H9 (cell line): ENCODE data around the gene TIAM1. TPM values are rescaled to one million over a fixed set of nuclear protein-coding genes. Genes with fewer than 3 reads are reported as not detected.

Experiments used
- DNase-seq: peaks from one replicate; pipeline ENCODE4 v3.0.0-alpha.2; 2017
- H2AFZ ChIP-seq: one replicate; pipeline ENCODE4 v1.6.1; 2013; ENCODE audit warnings: mild to moderate bottlenecking, low read length, control low read depth, moderate library complexity
- H2AK5ac ChIP-seq: 2 replicates; pipeline ENCODE4 v1.6.1; 2013; ENCODE audit warnings: low read length, control low read depth, mixed read lengths; ENCODE audit not compliant: insufficient read length
- H2BK120ac ChIP-seq: one replicate; pipeline ENCODE4 v1.6.1; 2013; ENCODE audit warnings: low read depth, mild to moderate bottlenecking, low read length, control low read depth, inconsistent platforms; ENCODE audit not compliant: poor library complexity, severe bottlenecking
- H2BK12ac ChIP-seq: 2 replicates; pipeline ENCODE4 v1.6.1; 2013; ENCODE audit warnings: low read length, control low read depth, mixed read lengths, low read depth; ENCODE audit not compliant: insufficient read length
- H2BK15ac ChIP-seq: 2 replicates; pipeline ENCODE4 v1.6.1; 2013; ENCODE audit warnings: low read depth, low read length, control low read depth
- H2BK20ac ChIP-seq: one replicate; pipeline ENCODE4 v1.6.1; 2013; ENCODE audit warnings: low read depth, mild to moderate bottlenecking, low read length, control low read depth, inconsistent platforms; ENCODE audit not compliant: poor library complexity, severe bottlenecking
- H2BK5ac ChIP-seq: 2 replicates; pipeline ENCODE4 v1.6.1; 2013; ENCODE audit warnings: low read length, control low read depth, mixed read lengths; ENCODE audit not compliant: insufficient read length
- H3K14ac ChIP-seq: 2 replicates; pipeline ENCODE4 v1.6.1; 2013; ENCODE audit warnings: low read length, control low read depth; ENCODE audit not compliant: insufficient read depth
- H3K18ac ChIP-seq: 2 replicates; pipeline ENCODE4 v1.6.1; 2013; ENCODE audit warnings: low read depth, mild to moderate bottlenecking, mixed read lengths, low read length, control low read depth; ENCODE audit not compliant: insufficient read length
- H3K23ac ChIP-seq: 2 replicates; pipeline ENCODE4 v1.6.1; 2013; ENCODE audit warnings: low read length, control low read depth, mixed read lengths, low read depth; ENCODE audit not compliant: insufficient read length
- H3K23me2 ChIP-seq: 2 replicates; pipeline ENCODE4 v1.6.1; 2013; ENCODE audit warnings: low read depth, mild to moderate bottlenecking, mixed read lengths, low read length, control low read depth; ENCODE audit not compliant: insufficient read length, poor library complexity, severe bottlenecking
- H3K27ac ChIP-seq: 2 replicates; pipeline ENCODE4 v1.5.1; 2013; ENCODE audit warnings: low read length, control low read depth, mixed read lengths, low read depth; ENCODE audit not compliant: insufficient read length
- H3K27me3 ChIP-seq: 2 replicates; pipeline ENCODE4 v1.6.1; 2013; ENCODE audit warnings: low read length, control low read depth, inconsistent platforms; ENCODE audit not compliant: insufficient read depth
- H3K4ac ChIP-seq: 2 replicates; pipeline ENCODE4 v1.6.1; 2013; ENCODE audit warnings: low read depth, mild to moderate bottlenecking, control low read depth, inconsistent platforms, low read length, moderate library complexity
- H3K4me1 ChIP-seq: 2 replicates; pipeline ENCODE4 v1.6.1; 2013; ENCODE audit warnings: low read length, control low read depth, inconsistent platforms; ENCODE audit not compliant: insufficient read depth
- H3K4me2 ChIP-seq: 2 replicates; pipeline ENCODE4 v1.6.1; 2013; ENCODE audit warnings: low read length, control low read depth, mixed read lengths; ENCODE audit not compliant: insufficient read length, insufficient read depth
- H3K56ac ChIP-seq: 2 replicates; pipeline ENCODE4 v1.6.1; 2013; ENCODE audit warnings: low read depth, mild to moderate bottlenecking, mixed read lengths, low read length, control low read depth; ENCODE audit not compliant: insufficient read length
- H3K79me1 ChIP-seq: 2 replicates; pipeline ENCODE4 v1.6.1; 2013; ENCODE audit warnings: low read depth, mild to moderate bottlenecking, moderate library complexity, low read length, control low read depth, inconsistent platforms; ENCODE audit not compliant: insufficient read depth, poor library complexity, severe bottlenecking
- H3K79me2 ChIP-seq: 2 replicates; pipeline ENCODE4 v1.6.1; 2013; ENCODE audit warnings: low read length, control low read depth, inconsistent platforms; ENCODE audit not compliant: insufficient read depth
- H3K9ac ChIP-seq: 2 replicates; pipeline ENCODE4 v1.6.1; 2013; ENCODE audit warnings: low read length, control low read depth, mixed read lengths; ENCODE audit not compliant: insufficient read length; ENCODE audit errors: extremely low read depth
- H3K9me3 ChIP-seq: one replicate; pipeline ENCODE4 v1.6.1; 2013; ENCODE audit warnings: low read depth, low read length, inconsistent platforms; ENCODE audit not compliant: control insufficient read depth
- H3T11ph ChIP-seq: one replicate; pipeline ENCODE4 v1.6.1; 2013; ENCODE audit warnings: mild to moderate bottlenecking, low read length, control low read depth, inconsistent platforms
- H4K20me1 ChIP-seq: one replicate; pipeline ENCODE4 v1.6.1; 2013; ENCODE audit not compliant: control insufficient read depth, insufficient read length, insufficient read depth
- H4K5ac ChIP-seq: 2 replicates; pipeline ENCODE4 v1.6.1; 2013; ENCODE audit warnings: low read depth, mild to moderate bottlenecking, mixed read lengths, low read length, control low read depth; ENCODE audit not compliant: insufficient read length
- H4K8ac ChIP-seq: replicated peaks from 2 replicates; pipeline ENCODE4 v1.6.1; 2013; ENCODE audit warnings: low read length, control low read depth, mixed read lengths, low read depth; ENCODE audit not compliant: insufficient read length
- H4K91ac ChIP-seq: 2 replicates; pipeline ENCODE4 v1.6.1; 2013; ENCODE audit warnings: low read depth, mild to moderate bottlenecking, moderate library complexity, mixed read lengths, low read length, control low read depth; ENCODE audit not compliant: insufficient read length
- H3K27ac Mint-ChIP-seq, 3 experiments: 2 replicates in 2 of 3; 3 replicates in 1 of 3; pipeline ENCODE4 v1.8.0; 2020 to 2021; ENCODE audit warnings: mixed read lengths in 3 of 3, mild to moderate bottlenecking in 1 of 3, moderate library complexity in 1 of 3
- H3K27me3 Mint-ChIP-seq: 2 replicates; pipeline ENCODE4 v1.8.0; 2021; ENCODE audit warnings: low read depth, mild to moderate bottlenecking, moderate library complexity, mixed read lengths
- H3K36me3 Mint-ChIP-seq, 3 experiments: 2 replicates in 2 of 3; 3 replicates in 1 of 3; pipeline ENCODE4 v1.8.0; 2020 to 2021; ENCODE audit warnings: low read depth in 3 of 3, mixed read lengths in 3 of 3; ENCODE audit not compliant: insufficient read depth in 1 of 3
- H3K4me1 Mint-ChIP-seq, 2 experiments: 2 replicates each; pipeline ENCODE4 v1.8.0; 2020; ENCODE audit warnings: mixed read lengths in 2 of 2
- H3K4me3 Mint-ChIP-seq, 2 experiments: 2 replicates in 1 of 2; 3 replicates in 1 of 2; pipeline ENCODE4 v1.8.0; 2020 to 2021; ENCODE audit warnings: mild to moderate bottlenecking in 2 of 2, mixed read lengths in 2 of 2, moderate library complexity in 1 of 2
- H3K9me3 Mint-ChIP-seq, 2 experiments: 2 replicates in 1 of 2; 3 replicates in 1 of 2; pipeline ENCODE4 v1.8.0; 2020; ENCODE audit warnings: mild to moderate bottlenecking in 2 of 2, mixed read lengths in 2 of 2, moderate library complexity in 1 of 2
- WGBS: extraction: QIAGEN DNeasy Blood & Tissue Kit; methylation state at CpG from one replicate; pipeline ENCODE4 v1.1.7; 2013; ENCODE audit warnings: missing lambda C conversion rate, low lambda C conversion rate, mixed read lengths; ENCODE audit not compliant: insufficient read length; ENCODE audit errors: extremely low coverage; 5-methylcytosine and 5-hydroxymethylcytosine counted together
- total RNA-seq: library from RNA; stranded (reverse); gene quantifications from 2 replicates; pipeline ENCODE4 v1.2.1, GENCODE V29; 2021
- TF ChIP-seq, protein P1 (sequence below): fragments of 200-600 bp; sonication (generic); conservative IDR thresholded peaks from 3 replicates; pipeline ENCODE4 v1.8.0; 2021; ENCODE audit warnings: antibody characterized with exemption, mild to moderate bottlenecking

The TIAM1 gene
- total RNA-seq, 1 experiment from 2014 or later = 23.1 TPM

DNA sequence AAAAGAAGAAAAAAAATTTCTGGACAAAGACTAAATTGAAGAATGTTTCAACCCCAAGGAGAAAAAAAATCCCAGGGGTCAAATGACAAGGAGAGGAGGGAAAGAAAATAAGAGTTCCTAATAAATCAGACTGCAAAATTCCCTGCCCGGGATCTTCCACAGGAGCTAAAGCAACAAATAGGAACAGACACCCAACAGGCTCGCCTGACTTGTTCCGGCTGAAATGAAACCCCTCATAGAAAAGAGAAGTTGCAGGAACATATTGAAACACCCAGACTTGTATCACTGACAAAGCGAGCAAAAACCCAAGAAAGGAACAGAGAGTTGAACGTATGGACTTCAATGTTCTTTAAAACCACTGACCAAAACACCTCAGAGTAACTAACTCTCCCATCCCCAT is 123.0 kb downstream of the TIAM1 start:
- no peak overlapping the region for H3T11ph ChIP-seq
- no peak overlapping the region for H3K23ac ChIP-seq
- no peak overlapping the region for H3K56ac ChIP-seq
- no peak overlapping the region for H4K5ac ChIP-seq
- no peak overlapping the region for H2BK5ac ChIP-seq
- Mint-ChIP-seq H3K9me3 (no peaks in the 10 kb centered on the region), H3K27ac (peak overlapping the region in 1 of 3 experiments; percentile 84; a peak in 2 of 7 replicates), H3K36me3 (peaks cover 0 to 14% (median 0%) of the 10 kb centered on the region in 3 experiments; a peak in 3 of 7 replicates), H3K27me3 (no peaks in the 10 kb centered on the region), H3K4me3 (no peak overlapping the region), H3K4me1 (peaks cover 6 to 14% of the 10 kb centered on the region in 2 experiments)
- no peak overlapping the region for H4K8ac ChIP-seq
- H3K4me2 ChIP-seq = no peak overlapping the region
- no peaks in the 10 kb centered on the region for H4K20me1 ChIP-seq
- no peaks in the 10 kb centered on the region for H3K79me1 ChIP-seq
- no peak overlapping the region for H4K91ac ChIP-seq
- WGBS = no CpG with 5 or more reads among the region's 5 CpGs
- no peak for DNase-seq
- H3K9ac ChIP-seq = no peak overlapping the region
- no peak overlapping the region for H2AK5ac ChIP-seq
- no peak overlapping the region for H2BK15ac ChIP-seq
- H3K27me3 ChIP-seq = no peaks in the 10 kb centered on the region
- H2BK12ac ChIP-seq = no peak overlapping the region
- no peak overlapping the region for H3K18ac ChIP-seq
- no peak overlapping the region for H3K27ac ChIP-seq
- no peak overlapping the region for H2BK20ac ChIP-seq
- no peaks in the 10 kb centered on the region for H3K9me3 ChIP-seq
- no peaks in the 10 kb centered on the region for H3K4me1 ChIP-seq
- H3K4ac ChIP-seq = no peak overlapping the region
- no peaks in the 10 kb centered on the region for H3K23me2 ChIP-seq
- no peak overlapping the region for H2AFZ ChIP-seq
- H2BK120ac ChIP-seq = no peak overlapping the region
- H3K79me2 ChIP-seq = no peaks in the 10 kb centered on the region
- H3K14ac ChIP-seq = no peak overlapping the region
- TF ChIP-seq, protein P1, sequence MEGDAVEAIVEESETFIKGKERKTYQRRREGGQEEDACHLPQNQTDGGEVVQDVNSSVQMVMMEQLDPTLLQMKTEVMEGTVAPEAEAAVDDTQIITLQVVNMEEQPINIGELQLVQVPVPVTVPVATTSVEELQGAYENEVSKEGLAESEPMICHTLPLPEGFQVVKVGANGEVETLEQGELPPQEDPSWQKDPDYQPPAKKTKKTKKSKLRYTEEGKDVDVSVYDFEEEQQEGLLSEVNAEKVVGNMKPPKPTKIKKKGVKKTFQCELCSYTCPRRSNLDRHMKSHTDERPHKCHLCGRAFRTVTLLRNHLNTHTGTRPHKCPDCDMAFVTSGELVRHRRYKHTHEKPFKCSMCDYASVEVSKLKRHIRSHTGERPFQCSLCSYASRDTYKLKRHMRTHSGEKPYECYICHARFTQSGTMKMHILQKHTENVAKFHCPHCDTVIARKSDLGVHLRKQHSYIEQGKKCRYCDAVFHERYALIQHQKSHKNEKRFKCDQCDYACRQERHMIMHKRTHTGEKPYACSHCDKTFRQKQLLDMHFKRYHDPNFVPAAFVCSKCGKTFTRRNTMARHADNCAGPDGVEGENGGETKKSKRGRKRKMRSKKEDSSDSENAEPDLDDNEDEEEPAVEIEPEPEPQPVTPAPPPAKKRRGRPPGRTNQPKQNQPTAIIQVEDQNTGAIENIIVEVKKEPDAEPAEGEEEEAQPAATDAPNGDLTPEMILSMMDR = no peak
